Tibial nerve (tissue), 4 donors: ENCODE measurements around the gene RBFOX1. TPM values are rescaled to one million over a fixed set of nuclear protein-coding genes. Genes with fewer than 3 reads are reported as not detected.

Source experiments
- DNase-seq, 2 donors: peaks; one replicate each; pipeline ENCODE4 v3.0.0-alpha.2; 2019; ENCODE audit warnings: low spot score in 2 of 2
- H3K27ac ChIP-seq, 4 donors: fragments of 200-600 bp; sonication (generic) in 3 of 4; one replicate each; pipeline ENCODE4 v1.5.1; 2017 to 2019; ENCODE audit warnings: mild to moderate bottlenecking in 1 of 4
- H3K27me3 ChIP-seq, 2 donors: fragments of 200-600 bp; sonication (generic) in 1 of 2; one replicate each; pipeline versions ENCODE4 v1.5.1 to v1.6.0; 2017 to 2019
- H3K36me3 ChIP-seq, 3 donors: fragments of 200-600 bp; sonication (generic); one replicate each; pipeline ENCODE4 v1.5.1; 2018 to 2019
- H3K4me1 ChIP-seq, 4 donors: fragments of 200-600 bp; sonication (generic) in 3 of 4; one replicate each; pipeline ENCODE4 v1.5.1; 2017 to 2019
- H3K4me3 ChIP-seq, 4 donors: fragments of 200-600 bp; sonication (generic) in 3 of 4; one replicate each; pipeline ENCODE4 v1.5.1; 2017 to 2019; ENCODE audit warnings: mild to moderate bottlenecking in 1 of 4, moderate library complexity in 1 of 4
- H3K9me3 ChIP-seq, 4 donors: fragments of 200-600 bp; sonication (generic) in 3 of 4; one replicate each; pipeline ENCODE4 v1.5.1; 2017 to 2019
- EP300 ChIP-seq, 2 donors: sonication (generic); formaldehyde crosslinking; IDR thresholded peaks; one replicate each; pipeline ENCODE4 v1.6.1; 2017; ENCODE audit warnings: antibody characterized with exemption in 2 of 2, mild to moderate bottlenecking in 1 of 2
- POLR2A ChIP-seq, 2 donors: fragments of 450-650 bp; IDR thresholded peaks; one replicate each; pipeline ENCODE4 v1.6.1; 2017; ENCODE audit warnings: antibody characterized with exemption in 2 of 2, mild to moderate bottlenecking in 2 of 2, moderate library complexity in 2 of 2
- WGBS, 2 donors: methylation state at CpG; one replicate each; pipeline ENCODE4 v1.1.5; 2018; 5-methylcytosine and 5-hydroxymethylcytosine counted together
- total RNA-seq, 4 donors: library from RNA; depleted of rRNA; stranded (reverse); fragments of >200 nt; gene quantifications; one replicate each; pipeline ENCODE4 v1.1.0, GENCODE V29; 2016
- TF ChIP-seq, protein P1 (sequence below), 5 experiments: fragments of 200-600 bp in 3 of 5; fragments of 450-650 bp in 2 of 5; sonication (generic) in 3 of 5; IDR thresholded peaks; one replicate each; pipeline ENCODE4 v1.5.1; 2016 to 2019; ENCODE audit warnings: antibody characterized with exemption in 5 of 5, mild to moderate bottlenecking in 3 of 5, moderate library complexity in 2 of 5

RBFOX1 gene
- total RNA-seq, 4 donors from 2014 or later = 0.22 to 2.1 (median 1.3) TPM; not detected in 1

DNA sequence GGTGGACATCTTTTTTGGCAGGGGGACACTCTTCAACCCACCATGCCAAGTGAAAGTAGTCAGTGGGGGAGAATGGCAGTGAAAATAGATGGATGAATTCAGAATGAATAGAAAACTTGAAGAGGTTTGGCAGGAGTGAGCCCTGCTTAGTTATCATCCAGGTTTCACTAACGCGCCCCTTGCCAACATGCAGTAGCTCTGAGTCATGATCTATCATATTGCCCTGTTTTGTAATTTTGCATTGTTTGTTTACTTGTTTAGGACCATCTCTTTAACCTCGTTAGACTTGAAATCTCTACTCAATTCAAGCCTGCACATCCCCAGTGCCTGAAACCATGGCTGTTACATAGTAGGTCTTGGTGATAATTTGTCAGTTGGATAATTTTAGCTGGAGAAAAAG is 116.7 kb downstream of the RBFOX1 start:
- WGBS, 2 donors = 87 to 89% methylated on average over 3 of the region's 3 CpGs
- no peak overlapping the region for H3K27ac ChIP-seq
- DNase-seq = no peak
- H3K27me3 ChIP-seq = no peaks in the 10 kb centered on the region
- no peak overlapping the region for H3K4me3 ChIP-seq
- H3K4me1 ChIP-seq = no peaks in the 10 kb centered on the region
- H3K9me3 ChIP-seq = peaks cover 0 to 3% (median 0%) of the 10 kb centered on the region in 4 donors
- H3K36me3 ChIP-seq = no peaks in the 10 kb centered on the region
- TF ChIP-seq POLR2A (IDR thresholded peaks at IDR 0.05) (no peak), EP300 (IDR thresholded peaks at IDR 0.05) (no peak)
- TF ChIP-seq, protein P1, sequence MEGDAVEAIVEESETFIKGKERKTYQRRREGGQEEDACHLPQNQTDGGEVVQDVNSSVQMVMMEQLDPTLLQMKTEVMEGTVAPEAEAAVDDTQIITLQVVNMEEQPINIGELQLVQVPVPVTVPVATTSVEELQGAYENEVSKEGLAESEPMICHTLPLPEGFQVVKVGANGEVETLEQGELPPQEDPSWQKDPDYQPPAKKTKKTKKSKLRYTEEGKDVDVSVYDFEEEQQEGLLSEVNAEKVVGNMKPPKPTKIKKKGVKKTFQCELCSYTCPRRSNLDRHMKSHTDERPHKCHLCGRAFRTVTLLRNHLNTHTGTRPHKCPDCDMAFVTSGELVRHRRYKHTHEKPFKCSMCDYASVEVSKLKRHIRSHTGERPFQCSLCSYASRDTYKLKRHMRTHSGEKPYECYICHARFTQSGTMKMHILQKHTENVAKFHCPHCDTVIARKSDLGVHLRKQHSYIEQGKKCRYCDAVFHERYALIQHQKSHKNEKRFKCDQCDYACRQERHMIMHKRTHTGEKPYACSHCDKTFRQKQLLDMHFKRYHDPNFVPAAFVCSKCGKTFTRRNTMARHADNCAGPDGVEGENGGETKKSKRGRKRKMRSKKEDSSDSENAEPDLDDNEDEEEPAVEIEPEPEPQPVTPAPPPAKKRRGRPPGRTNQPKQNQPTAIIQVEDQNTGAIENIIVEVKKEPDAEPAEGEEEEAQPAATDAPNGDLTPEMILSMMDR (IDR thresholded peaks at IDR 0.05) = no peak

DNA sequence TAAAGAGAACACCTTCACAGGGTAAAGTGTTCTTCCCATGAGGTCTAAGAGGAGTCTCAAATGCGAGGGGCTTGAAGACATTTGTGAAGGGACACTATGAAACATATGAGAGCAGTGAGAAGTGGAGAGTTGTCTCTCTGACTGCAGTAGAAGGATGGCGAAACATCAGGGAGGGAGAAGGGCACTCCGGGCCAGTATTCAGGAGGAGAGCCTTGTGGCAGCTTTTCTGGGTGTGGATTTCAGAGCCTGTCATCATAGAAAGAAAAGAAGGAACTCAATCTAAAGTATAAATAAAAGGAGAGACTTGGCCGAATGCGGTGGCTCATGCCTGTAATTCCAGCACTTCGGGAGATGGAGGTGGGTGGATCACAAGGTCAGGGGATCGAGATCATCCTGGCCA is 117.2 kb downstream of the RBFOX1 start:
- no peak overlapping the region for H3K27ac ChIP-seq
- no peak for DNase-seq
- no peak overlapping the region for H3K4me3 ChIP-seq
- H3K36me3 ChIP-seq = no peaks in the 10 kb centered on the region
- H3K9me3 ChIP-seq = peaks cover 0 to 4% (median 0%) of the 10 kb centered on the region in 4 donors
- TF ChIP-seq EP300 (IDR thresholded peaks at IDR 0.05) = no peak
- TF ChIP-seq POLR2A (IDR thresholded peaks at IDR 0.05) = no peak
- TF ChIP-seq, protein P1 (IDR thresholded peaks at IDR 0.05) = no peak
- 87 to 88% methylated on average over 7 of the region's 7 CpGs for WGBS, 2 donors
- no peaks in the 10 kb centered on the region for H3K27me3 ChIP-seq
- no peaks in the 10 kb centered on the region for H3K4me1 ChIP-seq

DNA sequence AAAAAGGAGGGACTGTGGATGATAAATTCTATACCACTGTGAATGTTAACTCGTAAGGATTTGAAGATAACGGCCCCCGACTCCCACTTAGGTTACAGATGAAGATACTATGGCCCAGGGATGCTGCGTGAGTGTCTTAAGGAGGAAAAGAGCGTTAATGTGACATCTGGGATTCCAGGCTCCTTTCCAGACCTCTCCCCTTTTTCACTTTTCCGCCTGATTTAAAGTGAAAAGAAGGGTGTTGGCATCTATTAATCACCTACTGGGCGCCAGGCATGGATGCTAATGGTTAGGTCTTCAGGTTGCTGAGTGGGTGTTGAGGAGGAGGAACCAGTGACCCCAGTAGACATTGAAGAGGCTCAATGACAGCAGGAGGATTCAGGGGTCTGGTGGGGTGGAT is 117.8 kb downstream of the RBFOX1 start:
- no peak overlapping the region for H3K4me3 ChIP-seq
- WGBS, 2 donors = 79 to 81% methylated on average over 7 of the region's 7 CpGs

DNA sequence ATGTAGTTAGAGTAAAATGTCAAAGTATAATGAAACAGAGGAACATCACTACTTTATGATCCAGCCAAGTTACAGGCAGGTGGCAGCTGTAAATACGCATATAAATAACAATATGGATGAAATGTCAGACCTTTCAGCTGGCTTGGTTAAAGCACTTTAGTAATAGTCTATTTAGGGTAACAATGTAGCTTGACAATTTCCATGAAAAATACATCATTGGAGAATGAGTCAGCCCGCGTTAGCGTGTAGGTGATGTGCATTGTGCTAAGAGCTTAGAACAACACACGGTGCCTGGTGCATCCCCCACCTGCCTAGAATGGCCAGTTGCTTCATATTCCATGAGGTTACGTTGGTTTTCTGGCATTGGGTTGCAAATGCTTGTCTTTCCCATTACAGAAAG is 119.4 kb downstream of the RBFOX1 start:
- Histone ChIP-seq H3K36me3 (no peaks in the 10 kb centered on the region), H3K27ac (no peak overlapping the region), H3K4me1 (no peaks in the 10 kb centered on the region), H3K4me3 (no peak overlapping the region), H3K27me3 (no peaks in the 10 kb centered on the region), H3K9me3 (peaks cover 0 to 14% (median 0%) of the 10 kb centered on the region in 4 donors)
- 89% methylated on average over 6 of the region's 6 CpGs for WGBS, 2 donors
- no peak for TF ChIP-seq POLR2A (IDR thresholded peaks at IDR 0.05)
- TF ChIP-seq, protein P1 (IDR thresholded peaks at IDR 0.05) = no peak
- no peak for TF ChIP-seq EP300 (IDR thresholded peaks at IDR 0.05)
- no peak for DNase-seq

More for the DNA sequence above, 117.8 kb downstream of the RBFOX1 start:
- no peaks in the 10 kb centered on the region for H3K27me3 ChIP-seq
- H3K4me1 ChIP-seq = no peaks in the 10 kb centered on the region
- no peaks in the 10 kb centered on the region for H3K36me3 ChIP-seq
- TF ChIP-seq EP300 (IDR thresholded peaks at IDR 0.05) (no peak), POLR2A (IDR thresholded peaks at IDR 0.05) (no peak)
- TF ChIP-seq, protein P1 (IDR thresholded peaks at IDR 0.05) = no peak
- DNase-seq = no peak
- no peak overlapping the region for H3K27ac ChIP-seq
- peaks cover 0 to 10% (median 0%) of the 10 kb centered on the region in 4 donors for H3K9me3 ChIP-seq

DNA sequence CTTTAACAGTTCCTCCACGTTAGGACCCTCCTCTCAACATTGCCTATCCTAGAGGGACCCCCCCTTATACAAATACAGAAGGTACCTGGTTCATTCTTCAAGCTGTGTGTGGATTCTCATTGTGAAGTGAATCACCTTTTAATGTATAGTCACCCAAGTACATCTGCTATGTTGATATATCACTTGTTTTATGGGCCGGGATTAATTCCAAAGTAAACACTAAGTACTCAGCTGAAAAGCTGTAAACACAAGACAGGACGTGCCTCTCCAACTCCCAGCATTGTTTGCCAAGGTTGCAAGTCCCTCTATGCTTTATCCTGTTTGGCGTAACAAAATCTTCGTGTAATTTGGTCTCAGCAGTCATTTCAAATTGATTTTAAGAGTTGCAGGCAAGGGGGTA is 123.6 kb downstream of the RBFOX1 start:
- Histone ChIP-seq H3K27ac (no peak overlapping the region), H3K9me3 (peaks cover 0 to 26% (median 0%) of the 10 kb centered on the region in 4 donors), H3K4me3 (no peak overlapping the region), H3K36me3 (no peaks in the 10 kb centered on the region), H3K27me3 (no peaks in the 10 kb centered on the region), H3K4me1 (no peaks in the 10 kb centered on the region)
- 50 to 54% methylated on average over 5 of the region's 5 CpGs for WGBS, 2 donors
- no peak for DNase-seq
- TF ChIP-seq, protein P1 (IDR thresholded peaks at IDR 0.05) = no peak
- TF ChIP-seq POLR2A (IDR thresholded peaks at IDR 0.05) = no peak
- no peak for TF ChIP-seq EP300 (IDR thresholded peaks at IDR 0.05)
